HCT116 (cell line): ENCODE measurements around the gene ACAP3. TPM values are rescaled to one million over a fixed set of nuclear protein-coding genes. Genes with fewer than 3 reads are reported as not detected.

ENCODE experiments used
- ATAC-seq: fragments of 200-7000 bp; cut with Tn5 transposase; 2 replicates; pipeline ENCODE4 v1.9.1; 2020; ENCODE audit warnings: mild to moderate bottlenecking, moderate library complexity
- BruUV-seq: library from RNA; stranded (reverse); fragments of 400-500 nt; replicated peaks from 2 replicates; lab custom pipeline; 2021; lab: Mats Ljungman, UMichigan
- CTCF ChIA-PET: fragments of 300-600 bp; sonication (Branson Sonifier 250); formaldehyde crosslinking; loops from one replicate; lab custom pipeline; 2021; ENCODE audit warnings: antibody characterized with exemption; lab: Charles Lee
- POLR2A ChIA-PET: fragments of 300-600, 350-600 bp; sonication (Branson Sonifier 250); formaldehyde crosslinking; loops from one replicate; lab custom pipeline; 2021; ENCODE audit warnings: antibody characterized with exemption; lab: Charles Lee
- RAD21 ChIA-PET, 2 experiments: fragments of 300-600 bp; sonication (Branson Sonifier 250); formaldehyde crosslinking; loops; one replicate each; lab custom pipeline; 2023; ENCODE audit warnings: low total read pairs in 2 of 2; ENCODE audit not compliant: uncharacterized antibody in 2 of 2, unreplicated experiment in 2 of 2, low non-redundant PET in 1 of 2; lab: Charles Lee
- DNase-seq: peaks from one replicate; pipeline ENCODE4 v3.0.0-alpha.2; 2010; ENCODE audit warnings: low read depth, low spot score
- H2AFZ ChIP-seq: fragments of 200-600 bp; shearing (Covaris generic), sonication (generic); 2 replicates; pipeline ENCODE4 v1.6.1; 2017; ENCODE audit warnings: low read depth, mixed run types, mixed read lengths, antibody characterized with exemption, low read length; ENCODE audit not compliant: poor library complexity, severe bottlenecking
- H3K27ac ChIP-seq: 2 replicates; pipeline ENCODE4 v1.5.1; 2012; ENCODE audit warnings: low read depth, low read length
- H3K27me3 ChIP-seq: fragments of 200-600 bp; sonication (generic); 2 replicates; pipeline ENCODE4 v1.6.1; 2016; ENCODE audit warnings: mixed run types, low read length, mixed read lengths; ENCODE audit not compliant: insufficient read depth
- H3K36me3 ChIP-seq, 2 experiments: fragments of 200-500 bp in 1 of 2; fragments of 200-600 bp in 1 of 2; sonication (Bioruptor generic) in 1 of 2; sonication (generic) in 1 of 2; 2 replicates each; pipeline versions ENCODE4 v1.5.1 to v1.6.1; 2014 to 2016; ENCODE audit warnings: low read length in 2 of 2, inconsistent platforms in 1 of 2, mixed read lengths in 1 of 2, mixed run types in 1 of 2; ENCODE audit not compliant: insufficient read depth in 2 of 2, control insufficient read depth in 1 of 2
- H3K4me1 ChIP-seq, 2 experiments: fragments of 200-600 bp in 1 of 2; sonication (generic) in 1 of 2; 2 replicates each; pipeline versions ENCODE4 v1.5.1 to v1.6.1; 2012 to 2017; ENCODE audit warnings: low read length in 2 of 2, inconsistent platforms in 1 of 2, mild to moderate bottlenecking in 1 of 2, mixed read lengths in 1 of 2, mixed run types in 1 of 2, moderate library complexity in 1 of 2; ENCODE audit not compliant: insufficient read depth in 2 of 2, control insufficient read depth in 1 of 2
- H3K4me2 ChIP-seq: fragments of 200-600 bp; sonication (generic); 2 replicates; pipeline ENCODE4 v1.6.1; 2017; ENCODE audit warnings: mixed run types, low read length, mixed read lengths
- H3K4me3 ChIP-seq, 2 experiments: fragments of 200-600 bp in 1 of 2; sonication (generic) in 1 of 2; replicated peaks in 1 of 2; 2 replicates each; pipeline ENCODE4 v1.5.1; 2011 to 2016; ENCODE audit warnings: low read length in 2 of 2, control low read depth in 1 of 2, low read depth in 1 of 2, mild to moderate bottlenecking in 1 of 2, mixed read lengths in 1 of 2, mixed run types in 1 of 2
- H3K79me2 ChIP-seq: fragments of 200-600 bp; sonication (generic); 2 replicates; pipeline ENCODE4 v1.6.1; 2017; ENCODE audit warnings: mild to moderate bottlenecking, mixed run types, low read length, moderate library complexity, mixed read lengths; ENCODE audit not compliant: insufficient read depth
- H3K9ac ChIP-seq: fragments of 200-600 bp; sonication (generic); 2 replicates; pipeline ENCODE4 v1.6.1; 2016; ENCODE audit warnings: low read length, mixed read lengths
- H3K9me2 ChIP-seq: fragments of 200-600 bp; sonication (generic), shearing (Covaris generic); 2 replicates; pipeline ENCODE4 v1.6.1; 2017; ENCODE audit warnings: mixed run types, mild to moderate bottlenecking, moderate library complexity; ENCODE audit not compliant: insufficient read depth
- H3K9me3 ChIP-seq, 2 experiments: fragments of 200-500 bp in 1 of 2; fragments of 200-600 bp in 1 of 2; sonication (Bioruptor generic) in 1 of 2; sonication (generic) in 1 of 2; 2 replicates each; pipeline ENCODE4 v1.6.1; 2014 to 2017; ENCODE audit warnings: low read length in 2 of 2, mixed read lengths in 2 of 2, inconsistent platforms in 1 of 2, low read depth in 1 of 2, mild to moderate bottlenecking in 1 of 2, mixed run types in 1 of 2, moderate library complexity in 1 of 2; ENCODE audit not compliant: control insufficient read depth in 1 of 2, insufficient read depth in 1 of 2
- H4K20me1 ChIP-seq: fragments of 200-600 bp; sonication (generic), shearing (Covaris generic); 2 replicates; pipeline ENCODE4 v1.6.1; 2017; ENCODE audit warnings: mixed run types, mild to moderate bottlenecking, moderate library complexity; ENCODE audit not compliant: insufficient read depth
- EGR1 ChIP-seq: IDR thresholded peaks from 2 replicates; pipeline ENCODE4 v1.6.1; 2012; ENCODE audit warnings: low read depth
- EZH2phosphoT487 ChIP-seq: fragments of 200-600 bp; IDR thresholded peaks from 2 replicates; pipeline ENCODE4 v1.6.1; 2018; ENCODE audit warnings: antibody characterized with exemption, borderline replicate concordance
- JUND ChIP-seq: IDR thresholded peaks from 2 replicates; pipeline ENCODE4 v1.6.1; 2012
- POLR2A ChIP-seq: IDR thresholded peaks from 2 replicates; pipeline ENCODE4 v1.7.0; 2011; ENCODE audit warnings: borderline replicate concordance; ENCODE audit not compliant: insufficient read depth, insufficient read length; ENCODE audit errors: extremely low read depth
- POLR2AphosphoS5 ChIP-seq: IDR thresholded peaks from 2 replicates; pipeline ENCODE4 v1.6.1; 2011; ENCODE audit warnings: mild to moderate bottlenecking, low read depth, low read length, moderate library complexity
- SIN3A ChIP-seq: IDR thresholded peaks from 2 replicates; pipeline ENCODE4 v1.6.1; 2012; ENCODE audit warnings: low read depth
- SRF ChIP-seq: IDR thresholded peaks from 2 replicates; pipeline ENCODE4 v1.6.1; 2012; ENCODE audit warnings: low read depth
- YY1 ChIP-seq: IDR thresholded peaks from 2 replicates; pipeline ENCODE4 v1.6.1; 2011; ENCODE audit warnings: low read length, low read depth, moderate library complexity, mild to moderate bottlenecking; ENCODE audit not compliant: insufficient replicate concordance; ENCODE audit errors: extremely low read depth
- intact Hi-C: fragments of 100-400 bp; cut with micrococcal nuclease; formaldehyde crosslinking; loops from 2 replicates; pipeline ENCODE4 v1.10.0; 2022
- total RNA-seq: library from RNA; stranded (reverse); gene quantifications from one replicate; pipeline ENCODE4 v1.2.1, GENCODE V29; 2021; ENCODE audit not compliant: unreplicated experiment
- TF ChIP-seq, protein P1 (sequence below), 3 experiments: fragments of 200-600 bp in 1 of 3; sonication (generic) in 1 of 3; IDR thresholded peaks in 2 of 3; conservative IDR thresholded peaks in 1 of 3; 2 replicates each; pipeline ENCODE4 v1.5.1; 2012 to 2017; ENCODE audit warnings: low read depth in 2 of 3, low read length in 2 of 3, antibody characterized with exemption in 1 of 3, borderline replicate concordance in 1 of 3, control low read depth in 1 of 3, mild to moderate bottlenecking in 1 of 3, mixed read lengths in 1 of 3, mixed run types in 1 of 3, moderate library complexity in 1 of 3; ENCODE audit not compliant: insufficient read depth in 1 of 3
- TF ChIP-seq, protein P2 (sequence below): IDR thresholded peaks from 2 replicates; pipeline ENCODE4 v1.6.1; 2012
- TF ChIP-seq, protein P3 (sequence below): IDR thresholded peaks from 2 replicates; pipeline ENCODE4 v1.6.1; 2011; ENCODE audit warnings: mild to moderate bottlenecking, low read length, moderate library complexity; ENCODE audit not compliant: insufficient replicate concordance; ENCODE audit errors: extremely low read depth

ACAP3 gene
- total RNA-seq, 1 experiment from 2014 or later, result 38.8 TPM

DNA sequence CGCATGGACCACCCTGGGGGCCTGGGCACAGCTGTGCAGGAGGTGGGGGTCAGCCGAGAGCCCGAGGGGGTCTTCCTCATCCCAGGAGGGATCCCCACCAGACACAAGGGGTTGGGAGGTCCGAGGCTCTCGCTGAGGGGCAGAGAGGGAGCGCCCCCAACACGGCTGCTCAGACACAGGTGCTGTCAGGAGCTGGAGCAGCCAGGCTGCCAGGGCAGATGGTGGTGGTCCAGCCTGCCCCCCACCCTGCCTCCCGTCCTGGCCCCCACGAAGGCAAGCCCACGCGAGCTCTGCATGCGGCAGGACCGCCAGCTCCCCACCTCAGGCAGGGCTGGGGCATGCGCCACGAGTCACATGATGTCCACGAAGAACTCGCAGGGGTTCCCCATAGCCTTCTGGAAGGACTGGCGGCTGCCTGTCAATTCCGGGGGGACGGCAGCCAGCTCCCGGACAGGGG, 28.1 kb upstream of the ACAP3 start:
- Histone ChIP-seq H3K9ac (no peak overlapping the region), H4K20me1 (peaks cover 4% of the 10 kb centered on the region; the same call in 1 of the 2 replicates), H3K4me3 (no peak overlapping the region), H3K79me2 (peaks cover 11% of the 10 kb centered on the region; the same call in 1 of the 2 replicates), H3K4me2 (no peak overlapping the region), H3K9me3 (no peaks in the 10 kb centered on the region), H3K27me3 (no peaks in the 10 kb centered on the region), H2AFZ (no peak overlapping the region), H3K4me1 (peaks cover 9 to 47% of the 10 kb centered on the region in 2 experiments; a peak in 3 of 4 replicates), H3K27ac (no peak overlapping the region), H3K9me2 (no peaks in the 10 kb centered on the region), H3K36me3 (peaks cover 5 to 27% of the 10 kb centered on the region in 2 experiments; a peak in 3 of 4 replicates)
- intact Hi-C loops, result no loop called here
- TF ChIP-seq SRF (no peak), EGR1 (no peak), JUND (no peak), EZH2phosphoT487 (no peak), YY1 (no peak)
- TF ChIP-seq, protein P1, sequence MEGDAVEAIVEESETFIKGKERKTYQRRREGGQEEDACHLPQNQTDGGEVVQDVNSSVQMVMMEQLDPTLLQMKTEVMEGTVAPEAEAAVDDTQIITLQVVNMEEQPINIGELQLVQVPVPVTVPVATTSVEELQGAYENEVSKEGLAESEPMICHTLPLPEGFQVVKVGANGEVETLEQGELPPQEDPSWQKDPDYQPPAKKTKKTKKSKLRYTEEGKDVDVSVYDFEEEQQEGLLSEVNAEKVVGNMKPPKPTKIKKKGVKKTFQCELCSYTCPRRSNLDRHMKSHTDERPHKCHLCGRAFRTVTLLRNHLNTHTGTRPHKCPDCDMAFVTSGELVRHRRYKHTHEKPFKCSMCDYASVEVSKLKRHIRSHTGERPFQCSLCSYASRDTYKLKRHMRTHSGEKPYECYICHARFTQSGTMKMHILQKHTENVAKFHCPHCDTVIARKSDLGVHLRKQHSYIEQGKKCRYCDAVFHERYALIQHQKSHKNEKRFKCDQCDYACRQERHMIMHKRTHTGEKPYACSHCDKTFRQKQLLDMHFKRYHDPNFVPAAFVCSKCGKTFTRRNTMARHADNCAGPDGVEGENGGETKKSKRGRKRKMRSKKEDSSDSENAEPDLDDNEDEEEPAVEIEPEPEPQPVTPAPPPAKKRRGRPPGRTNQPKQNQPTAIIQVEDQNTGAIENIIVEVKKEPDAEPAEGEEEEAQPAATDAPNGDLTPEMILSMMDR (IDR thresholded peaks at IDR 0.05 in 2 of 3, conservative IDR thresholded peaks at IDR 0.05 in 1 of 3; ENCODE audit: borderline replicate concordance in 1 of 3, insufficient read depth in 1 of 3, low read depth in 2 of 3, low read length in 2 of 3), result no peak
- TF ChIP-seq, protein P2, sequence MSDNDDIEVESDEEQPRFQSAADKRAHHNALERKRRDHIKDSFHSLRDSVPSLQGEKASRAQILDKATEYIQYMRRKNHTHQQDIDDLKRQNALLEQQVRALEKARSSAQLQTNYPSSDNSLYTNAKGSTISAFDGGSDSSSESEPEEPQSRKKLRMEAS, result no peak
- ChIA-PET CTCF (no interaction called here), RAD21 (no interaction called here), POLR2A (no interaction called here)
- BruUV-seq, result no TSS peak
- DNase-seq, result no peak
- no peak for ATAC-seq

DNA sequence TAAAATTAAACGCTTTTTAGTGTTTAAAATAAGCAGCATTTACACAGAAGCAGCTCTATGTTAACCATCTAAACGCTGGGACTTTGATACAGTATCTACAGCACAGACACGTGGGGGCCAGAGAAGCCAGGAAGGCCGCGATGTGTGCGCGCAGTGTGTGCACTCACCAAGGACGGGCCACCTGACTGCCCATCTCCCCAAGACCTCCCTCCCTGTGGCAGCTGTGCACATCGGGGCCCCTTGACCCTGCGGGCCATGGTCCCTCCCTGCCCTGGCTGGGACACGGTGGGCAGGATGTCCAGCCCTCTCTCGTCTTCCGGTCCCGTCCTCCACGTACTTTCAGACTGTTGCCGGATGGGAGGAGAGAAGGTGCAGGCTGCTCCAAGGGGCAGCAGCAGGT, 27.6 kb upstream of the ACAP3 start:
- ChIA-PET POLR2A (no interaction called here), CTCF (no interaction called here)
- BruUV-seq, result TSS peak; percentile 25
- TF ChIP-seq, protein P1 (IDR thresholded peaks at IDR 0.05 in 2 of 3, conservative IDR thresholded peaks at IDR 0.05 in 1 of 3; ENCODE audit: borderline replicate concordance in 1 of 3, insufficient read depth in 1 of 3, low read depth in 2 of 3, low read length in 2 of 3), result no peak
- no peak for TF ChIP-seq POLR2AphosphoS5
- TF ChIP-seq, protein P3, sequence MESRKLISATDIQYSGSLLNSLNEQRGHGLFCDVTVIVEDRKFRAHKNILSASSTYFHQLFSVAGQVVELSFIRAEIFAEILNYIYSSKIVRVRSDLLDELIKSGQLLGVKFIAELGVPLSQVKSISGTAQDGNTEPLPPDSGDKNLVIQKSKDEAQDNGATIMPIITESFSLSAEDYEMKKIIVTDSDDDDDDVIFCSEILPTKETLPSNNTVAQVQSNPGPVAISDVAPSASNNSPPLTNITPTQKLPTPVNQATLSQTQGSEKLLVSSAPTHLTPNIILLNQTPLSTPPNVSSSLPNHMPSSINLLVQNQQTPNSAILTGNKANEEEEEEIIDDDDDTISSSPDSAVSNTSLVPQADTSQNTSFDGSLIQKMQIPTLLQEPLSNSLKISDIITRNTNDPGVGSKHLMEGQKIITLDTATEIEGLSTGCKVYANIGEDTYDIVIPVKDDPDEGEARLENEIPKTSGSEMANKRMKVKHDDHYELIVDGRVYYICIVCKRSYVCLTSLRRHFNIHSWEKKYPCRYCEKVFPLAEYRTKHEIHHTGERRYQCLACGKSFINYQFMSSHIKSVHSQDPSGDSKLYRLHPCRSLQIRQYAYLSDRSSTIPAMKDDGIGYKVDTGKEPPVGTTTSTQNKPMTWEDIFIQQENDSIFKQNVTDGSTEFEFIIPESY, result no peak
- no peak for TF ChIP-seq SIN3A
- no peak for TF ChIP-seq POLR2A
- TF ChIP-seq JUND, result no peak

More for the DNA sequence above, 27.6 kb upstream of the ACAP3 start:
- intact Hi-C loops, result no loop called here
- ATAC-seq (no peak), DNase-seq (no peak)
- no peaks in the 10 kb centered on the region for H3K9me3 ChIP-seq
- H3K27me3 ChIP-seq, result no peaks in the 10 kb centered on the region
- H2AFZ ChIP-seq, result no peak overlapping the region
- H3K4me3 ChIP-seq, result no peak overlapping the region
- H3K9me2 ChIP-seq, result no peaks in the 10 kb centered on the region
- no peak overlapping the region for H3K4me2 ChIP-seq
- H3K9ac ChIP-seq, result no peak overlapping the region
- H3K79me2 ChIP-seq, result peaks cover 7% of the 10 kb centered on the region; the same call in 1 of the 2 replicates
- H3K27ac ChIP-seq, result no peak overlapping the region
- peaks cover 10 to 52% of the 10 kb centered on the region in 2 experiments; a peak in 3 of 4 replicates for H3K4me1 ChIP-seq
- RAD21 ChIA-PET, result no interaction called here
- peaks cover 5 to 22% of the 10 kb centered on the region in 2 experiments; a peak in 2 of 4 replicates for H3K36me3 ChIP-seq
- peaks cover 4% of the 10 kb centered on the region; the same call in 1 of the 2 replicates for H4K20me1 ChIP-seq
